Measurements from ENCODE around the gene CACNA1H.

CACNA1H gene

DNA sequence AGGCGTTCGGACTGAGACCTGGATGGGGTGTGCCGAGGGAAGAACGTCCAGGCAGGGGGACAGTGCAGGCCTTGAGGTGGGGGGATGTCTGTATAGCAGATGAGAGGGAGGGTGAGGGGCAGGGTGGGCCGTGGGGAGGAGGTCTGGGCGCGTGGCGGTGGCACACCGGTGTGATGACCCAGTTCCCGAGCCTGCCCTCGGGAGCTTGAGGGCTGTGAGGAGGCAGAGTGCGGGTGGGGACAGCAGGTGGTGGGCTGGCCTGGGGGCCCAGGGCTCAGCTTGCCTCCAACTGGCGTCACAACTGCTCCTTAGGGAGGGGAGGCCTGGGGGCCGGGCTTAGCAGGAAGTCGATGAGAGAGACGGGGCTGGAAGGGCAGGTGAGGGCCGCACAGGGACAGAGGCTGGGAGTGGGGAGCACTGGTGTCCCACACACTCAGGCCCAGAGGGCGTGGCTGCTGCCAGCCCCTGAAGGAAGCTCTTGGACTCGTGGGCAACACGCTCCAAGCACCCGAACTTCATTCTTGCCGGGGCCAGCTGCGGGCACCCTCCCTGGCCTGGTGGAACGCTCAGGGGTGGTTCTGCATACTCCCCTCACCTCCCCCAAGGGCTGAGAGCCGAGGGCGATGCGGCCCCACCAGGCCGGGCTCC is 6.5 kb downstream of the CACNA1H start:
- no peak for DNase-seq

GRCh38 chr16:1159973-1160772 is 7.3 kb downstream of the CACNA1H start:
- no peak for DNase-seq

GRCh38 chr16:1160773-1161348 is 8.0 kb downstream of the CACNA1H start:
- no peak for DNase-seq

DNA sequence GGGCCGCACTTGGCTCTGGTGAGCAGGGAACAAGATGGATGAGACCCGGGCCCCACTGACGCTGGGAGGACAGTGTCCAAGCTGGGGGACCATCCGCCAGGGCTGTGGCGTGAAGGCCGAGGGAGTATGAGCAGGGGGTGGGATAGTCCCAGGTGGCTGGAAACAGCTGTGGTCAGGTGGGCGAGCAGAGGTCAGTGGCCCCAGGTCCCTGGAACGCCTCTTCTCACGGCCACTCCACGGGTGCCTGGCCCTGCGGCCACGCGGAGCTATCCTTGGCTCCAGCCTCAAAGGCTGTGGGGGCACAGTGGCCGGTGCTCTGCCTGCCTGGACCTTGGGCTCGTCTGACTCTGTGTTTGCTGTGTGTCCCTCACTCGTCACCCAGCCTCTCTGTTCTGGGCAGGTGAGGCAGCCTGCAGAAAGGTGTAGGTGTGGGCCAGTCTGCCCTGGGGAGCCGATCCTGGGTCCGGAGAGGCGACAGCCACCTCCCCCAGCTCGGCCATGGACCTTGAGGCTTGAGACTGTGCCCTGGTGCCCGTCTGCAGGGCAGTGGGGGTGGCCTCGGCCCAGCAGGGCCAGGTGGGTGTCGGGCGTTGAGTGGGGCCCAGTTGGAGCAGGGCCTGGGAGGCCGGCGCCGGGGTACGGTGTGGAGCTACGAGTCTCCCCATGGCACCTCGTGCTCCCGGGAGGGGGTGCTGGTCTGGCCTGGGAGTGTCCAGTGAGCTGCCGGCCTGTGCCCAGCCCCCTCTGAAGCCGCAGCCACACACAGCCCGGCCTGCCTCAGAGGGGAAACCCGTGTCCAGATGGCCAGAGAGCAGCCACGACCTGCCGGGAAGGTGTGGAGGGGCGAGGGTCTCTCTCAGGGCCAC is 10.0 kb downstream of the CACNA1H start:
- no peak for DNase-seq

- DNase-seq: no peak
Observed at GRCh38 chr16:1163567-1164055, 10.7 kb downstream of the CACNA1H start.

- DNase-seq: no peak
Observed at GRCh38 chr16:1164382-1164781, 11.5 kb downstream of the CACNA1H start.

- DNase-seq: no peak
Observed at GRCh38 chr16:1164975-1165374, 12.1 kb downstream of the CACNA1H start.

DNA sequence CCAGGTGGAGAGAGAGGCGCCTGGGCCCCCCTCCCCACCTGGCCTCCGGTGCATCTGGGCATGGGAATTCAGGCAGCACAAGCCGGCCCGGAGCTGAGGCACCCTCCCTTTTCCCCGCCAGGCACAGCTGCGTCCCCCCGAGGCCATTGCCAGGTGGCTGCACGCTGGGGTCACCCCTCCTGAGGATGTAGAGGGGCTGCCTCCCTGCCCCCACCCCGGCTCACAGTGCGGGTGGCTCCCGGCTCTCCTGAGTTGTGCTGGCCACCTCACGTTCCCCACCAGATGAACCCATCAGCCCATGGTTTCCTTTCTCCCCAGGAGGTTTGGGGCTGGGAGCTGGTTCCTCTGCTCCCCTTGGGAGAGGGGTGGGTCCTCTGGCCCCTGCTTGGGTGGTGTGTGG is 12.6 kb downstream of the CACNA1H start:
- no peak for DNase-seq

GRCh38 chr16:1167276-1168107 is 14.6 kb downstream of the CACNA1H start:
- DNase-seq: no peak

- DNase-seq: no peak
Observed at GRCh38 chr16:1168837-1169236, 15.9 kb downstream of the CACNA1H start.

DNA sequence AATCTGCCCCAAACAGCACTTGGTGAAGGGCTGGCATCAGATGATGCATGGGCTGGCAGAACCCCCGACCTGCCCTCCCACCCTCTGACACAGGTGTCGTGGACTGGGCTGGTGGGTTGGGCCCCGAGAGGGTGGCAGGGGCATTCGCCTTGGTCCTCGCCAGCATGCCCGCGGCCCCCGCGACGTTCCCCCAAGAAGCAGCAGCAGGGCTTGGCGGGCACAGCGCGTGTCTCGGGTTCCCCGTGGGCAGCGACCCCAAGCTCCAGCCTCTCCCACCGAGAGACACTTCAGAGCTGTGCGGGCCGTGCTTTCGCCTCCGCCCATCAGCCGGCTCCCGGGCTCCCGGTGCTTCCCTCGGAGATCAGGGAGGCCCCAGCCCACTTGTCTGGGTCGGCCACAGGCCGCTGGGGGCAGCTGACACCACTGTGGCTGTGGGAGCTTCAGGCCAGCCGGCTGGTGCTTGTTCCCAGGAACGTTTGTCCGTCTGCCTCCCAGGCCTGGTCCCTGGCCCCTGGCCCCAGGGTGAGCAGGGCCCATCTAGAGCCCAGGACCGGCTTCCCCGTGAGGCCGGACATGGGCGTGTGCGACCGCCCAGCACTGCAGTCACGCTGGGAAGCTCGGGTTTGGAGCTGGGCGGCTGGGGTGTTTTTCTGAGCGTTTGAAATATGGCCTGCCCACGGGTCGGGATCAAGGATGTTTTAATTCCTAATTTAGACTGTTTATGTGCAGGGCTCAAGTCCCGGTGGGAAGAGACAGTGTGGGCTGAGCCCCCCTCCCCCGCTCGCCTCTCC is 16.6 kb downstream of the CACNA1H start:
- no peak for DNase-seq

DNA sequence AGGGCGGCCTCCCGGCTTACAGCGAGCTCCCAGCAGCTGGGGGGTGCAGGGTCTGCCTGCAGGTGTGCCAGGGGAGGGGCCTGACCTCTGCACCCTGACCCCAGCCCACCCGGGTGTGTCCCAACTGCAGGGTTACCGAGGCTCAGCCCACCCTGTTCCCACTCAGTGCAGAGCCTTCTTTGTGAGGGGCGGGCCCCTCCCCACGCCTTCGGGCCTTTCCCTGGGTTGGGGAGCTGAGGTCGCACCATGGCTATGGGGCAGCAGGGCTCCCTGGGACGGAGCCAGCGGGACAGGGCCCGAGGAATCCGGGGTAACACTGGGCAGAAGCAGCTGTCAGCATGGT is 17.1 kb downstream of the CACNA1H start:
- DNase-seq: no peak

GRCh38 chr16:1171001-1171400 is 18.1 kb downstream of the CACNA1H start:
- no peak for DNase-seq

- DNase-seq: no peak
Observed at GRCh38 chr16:1171854-1172428, 19.0 kb downstream of the CACNA1H start.

- DNase-seq: no peak
Observed at GRCh38 chr16:1172651-1173050, 19.7 kb downstream of the CACNA1H start.

- DNase-seq: no peak
Observed at GRCh38 chr16:1173788-1174451, 21.0 kb downstream of the CACNA1H start.

DNA sequence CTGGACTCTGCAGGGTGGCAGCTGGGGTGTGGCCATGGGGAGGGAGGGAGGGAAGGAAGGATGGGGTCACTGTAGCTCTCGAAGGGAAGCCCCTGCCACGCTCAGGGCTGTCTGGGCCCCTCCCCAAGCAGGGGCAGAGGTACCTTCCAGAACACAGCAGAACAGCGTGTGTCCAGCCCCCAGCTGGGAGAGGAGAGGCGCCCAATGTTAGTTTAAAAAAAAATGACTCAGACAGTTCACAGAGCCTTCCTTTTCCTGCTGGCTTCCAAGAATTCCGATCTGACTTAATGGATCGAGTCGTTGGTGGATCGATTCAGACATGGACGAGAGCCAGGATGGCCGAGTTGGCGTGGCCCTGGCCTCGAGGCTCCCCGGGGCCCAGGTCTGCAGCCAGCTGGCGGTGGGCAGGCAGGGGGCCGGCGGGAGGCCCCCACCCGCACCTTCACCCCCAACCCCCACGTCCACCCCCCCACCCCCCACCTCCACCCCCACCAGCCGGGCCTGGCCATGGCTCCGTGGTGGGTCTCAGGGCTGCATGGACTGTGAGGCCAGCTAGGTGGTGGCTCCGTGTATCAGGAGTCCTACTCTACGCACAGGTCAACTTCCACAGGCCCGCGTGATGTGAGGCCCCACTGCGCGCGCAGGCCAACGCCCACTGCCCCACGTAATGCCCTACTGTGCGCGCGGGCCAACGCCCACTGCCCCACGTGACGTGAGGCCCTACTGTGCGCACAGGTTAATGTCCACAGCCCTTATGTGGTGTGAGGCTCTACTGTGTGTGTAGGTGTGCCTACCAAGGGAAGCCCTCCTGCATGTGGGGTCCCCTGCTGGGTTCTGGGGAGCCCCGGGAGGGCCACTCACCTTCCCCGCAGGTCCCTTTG is 21.8 kb downstream of the CACNA1H start:
- DNase-seq: no peak

DNA sequence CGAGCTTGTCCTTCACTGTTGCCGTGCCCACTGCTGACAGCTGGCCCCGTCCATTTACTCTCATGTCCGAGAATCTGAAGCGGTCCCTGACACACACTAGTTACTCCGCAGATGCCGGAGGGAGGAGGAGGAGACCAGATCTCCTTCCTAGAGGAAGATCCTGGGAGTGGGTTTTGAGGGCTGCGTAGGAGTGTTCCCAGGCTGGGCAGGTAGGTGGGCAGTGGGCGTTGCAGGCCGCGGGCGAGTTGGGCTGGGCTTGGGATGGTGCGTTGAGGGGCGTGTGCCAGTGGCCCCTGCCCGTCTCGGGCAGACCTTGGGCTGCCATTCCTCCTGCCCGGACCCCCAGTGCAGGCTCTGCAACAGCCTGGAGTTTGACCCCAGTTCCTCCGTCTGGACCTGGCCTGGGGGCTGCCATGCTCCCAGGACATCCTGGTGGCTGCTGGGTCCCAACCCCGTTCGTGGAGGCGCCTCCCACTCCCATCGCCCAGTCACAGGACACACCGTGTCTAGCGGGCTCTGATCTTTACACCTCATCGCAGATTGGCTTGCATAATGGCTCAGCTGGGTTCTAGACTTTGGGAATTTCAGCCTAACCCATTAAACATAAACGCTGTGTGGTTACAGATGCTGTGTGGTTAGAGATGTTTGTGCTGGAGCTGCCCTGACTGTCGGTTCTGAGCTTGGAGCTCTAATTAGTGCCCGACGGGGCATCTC is 22.8 kb downstream of the CACNA1H start:
- DNase-seq: no peak
